K562 (cell line): ENCODE measurements around the gene PTPN13. TPM values are rescaled to one million over a fixed set of nuclear protein-coding genes. Genes with fewer than 3 reads are reported as not detected.

Source experiments
- ATAC-seq: fragments of 200-7000 bp; cut with Tn5 transposase; 3 replicates; pipeline ENCODE4 v1.9.1; 2020; ENCODE audit warnings: moderate library complexity
- BruUV-seq: library from RNA; stranded (reverse); fragments of 400-500 nt; replicated peaks from 2 replicates; lab custom pipeline; 2021; lab: Mats Ljungman, UMichigan
- CTCF ChIA-PET: fragments of 300-600 bp; formaldehyde crosslinking; extraction: SDS; loops from one replicate; lab custom pipeline; 2021; ENCODE audit warnings: low intra/inter-chr PET ratio; lab: Yijun Ruan, JAX
- POLR2A ChIA-PET: fragments of 300-600, 350-650 bp; sonication (Branson Sonifier 250); formaldehyde crosslinking; extraction: SDS; loops from one replicate; lab custom pipeline; 2021; ENCODE audit warnings: antibody characterized with exemption, inconsistent platforms; lab: Yijun Ruan, JAX
- DNase-seq, 4 experiments: peaks; one replicate each; pipeline versions ENCODE4 v3.0.0 to v3.0.0-alpha.2; 2011 to 2018; ENCODE audit warnings: low spot score in 3 of 4, mixed read lengths in 3 of 4; ENCODE audit errors: extremely low read depth in 1 of 4
- FAIRE-seq: peaks from 2 replicates; lab custom pipeline; 2011; peaks lifted over from hg19 to GRCh38; lab: Jason Lieb, UNC
- H2AFZ ChIP-seq: 2 replicates; pipeline ENCODE4 v1.6.0; 2011; ENCODE audit warnings: low read depth, low read length, control low read depth, inconsistent platforms
- H3K27ac ChIP-seq: fragments of 200-600 bp; 3 replicates; pipeline ENCODE4 v1.8.0; 2011; ENCODE audit warnings: low read depth, mild to moderate bottlenecking, control low read depth, inconsistent platforms, low read length, moderate library complexity, mixed read lengths; ENCODE audit errors: extremely low read depth
- H3K27me3 ChIP-seq, 2 experiments: fragments of 300-600 bp in 1 of 2; 2 replicates in 1 of 2; 3 replicates in 1 of 2; pipeline versions ENCODE4 v1.6.0 to v1.8.0; 2011; ENCODE audit warnings: inconsistent platforms in 2 of 2, low read length in 2 of 2, mild to moderate bottlenecking in 1 of 2, mixed read lengths in 1 of 2, moderate library complexity in 1 of 2; ENCODE audit not compliant: control insufficient read depth in 2 of 2, insufficient read depth in 2 of 2
- H3K36me3 ChIP-seq: fragments of 300-600 bp; 3 replicates; pipeline ENCODE4 v1.8.0; 2011; ENCODE audit warnings: mild to moderate bottlenecking, low read length, inconsistent platforms; ENCODE audit not compliant: control insufficient read depth, insufficient read depth
- H3K4me1 ChIP-seq, 2 experiments: fragments of 200-600 bp in 1 of 2; replicated peaks in 1 of 2; 2 replicates in 1 of 2; 3 replicates in 1 of 2; pipeline versions ENCODE4 v1.5.1 to v1.8.0; 2011; ENCODE audit warnings: inconsistent platforms in 2 of 2, low read length in 2 of 2, mild to moderate bottlenecking in 1 of 2, mixed read lengths in 1 of 2, moderate library complexity in 1 of 2; ENCODE audit not compliant: control insufficient read depth in 2 of 2, insufficient read depth in 2 of 2
- H3K4me2 ChIP-seq: 2 replicates; pipeline ENCODE4 v1.6.1; 2011; ENCODE audit warnings: low read length, control low read depth, inconsistent platforms, mixed read lengths; ENCODE audit not compliant: insufficient read depth
- H3K4me3 ChIP-seq: fragments of 200-600 bp; sonication (generic), shearing (Covaris generic); 2 replicates; pipeline ENCODE4 v1.5.1; 2016; ENCODE audit warnings: control low read depth, inconsistent platforms
- H3K79me2 ChIP-seq: fragments of 200-600 bp; 3 replicates; pipeline ENCODE4 v1.8.0; 2011; ENCODE audit warnings: low read length, inconsistent platforms; ENCODE audit not compliant: control insufficient read depth, insufficient read depth
- H3K9ac ChIP-seq, 2 experiments: 2 replicates each; pipeline versions ENCODE4 v1.6.0 to v1.6.1; 2011; ENCODE audit warnings: low read depth in 2 of 2, low read length in 2 of 2, control low read depth in 1 of 2, inconsistent platforms in 1 of 2, mild to moderate bottlenecking in 1 of 2, mixed read lengths in 1 of 2; ENCODE audit not compliant: insufficient read depth in 1 of 2
- H3K9me1 ChIP-seq: one replicate; pipeline ENCODE4 v1.6.0; 2011; ENCODE audit warnings: inconsistent platforms, mild to moderate bottlenecking, low read length, moderate library complexity; ENCODE audit not compliant: control insufficient read depth, insufficient read depth
- H3K9me3 ChIP-seq: replicated peaks from 2 replicates; pipeline ENCODE4 v1.5.1; 2011; ENCODE audit warnings: low read depth, low read length, inconsistent platforms; ENCODE audit not compliant: control insufficient read depth, insufficient read depth
- H4K20me1 ChIP-seq: replicated peaks from 2 replicates; pipeline ENCODE4 v1.6.1; 2011; ENCODE audit warnings: low read length, inconsistent platforms, mixed read lengths; ENCODE audit not compliant: control insufficient read depth, insufficient read depth
- C11orf30 ChIP-seq: fragments of 450-650 bp; IDR thresholded peaks from 2 replicates; pipeline ENCODE4 v1.6.1; 2016; ENCODE audit warnings: low read depth, mild to moderate bottlenecking
- HIVEP1 ChIP-seq: fragments of 250-450 bp; sonication (Bioruptor Pico); IDR thresholded peaks from 2 replicates; pipeline ENCODE4 v1.4.0; 2020; ENCODE audit warnings: mild to moderate bottlenecking
- NFATC3 ChIP-seq: fragments of 450-650 bp; IDR thresholded peaks from 2 replicates; pipeline ENCODE4 v1.6.1; 2017; ENCODE audit warnings: mild to moderate bottlenecking
- NFE2 ChIP-seq: IDR thresholded peaks from 2 replicates; pipeline ENCODE4 v1.6.1; 2014; ENCODE audit warnings: antibody characterized with exemption, low read depth
- SIX5 ChIP-seq, 2 experiments: IDR thresholded peaks; 2 replicates each; pipeline ENCODE4 v1.6.1; 2011; ENCODE audit warnings: low read length in 2 of 2, borderline replicate concordance in 1 of 2, low read depth in 1 of 2, mild to moderate bottlenecking in 1 of 2, moderate library complexity in 1 of 2; ENCODE audit not compliant: insufficient read depth in 1 of 2
- ZNF316 ChIP-seq: fragments of 450-650 bp; IDR thresholded peaks from 2 replicates; pipeline ENCODE4 v1.6.1; 2016
- ZNF507 ChIP-seq: conservative IDR thresholded peaks from 2 replicates; pipeline ENCODE4 v1.6.1; 2017; ENCODE audit warnings: missing genetic modification characterization, missing compliant biosample characterization
- WGBS: fragments of 100-300 bp; shearing (Covaris generic); methylation state at CpG from one replicate; pipeline ENCODE4 v1.1.6; 2016; ENCODE audit warnings: low coverage, mixed read lengths; ENCODE audit not compliant: insufficient coverage; ENCODE audit errors: missing lambda C conversion rate; 5-methylcytosine and 5-hydroxymethylcytosine counted together
- in situ Hi-C: fragments of 300-500 bp; cut with MboI; formaldehyde crosslinking; loops from 4 replicates; pipeline ENCODE4 v1.15.0; 2018; ENCODE audit warnings: inconsistent platforms, mixed read lengths
- intact Hi-C: fragments of 100-400 bp; cut with micrococcal nuclease; formaldehyde crosslinking; loops from 2 replicates; pipeline ENCODE4 v1.14.2; 2022
- polyA plus RNA-seq, 8 experiments: library from polyadenylated mRNA; depleted of rRNA in 4 of 8; stranded (reverse) in 5 of 8; unstranded in 3 of 8; fragments of >200 nt; fragmentation: Nextera tagmentation in 2 of 8; fragmentation: Illumina TruSeq in 1 of 8; extraction: Ambion mirVana in 2 of 8; extraction: Trizol in 1 of 8; gene quantifications; 2 replicates each; pipeline versions ENCODE4 v1.2.1 to v1.2.3, GENCODE V29; 2011 to 2014; ENCODE audit warnings: inconsistent platforms in 1 of 8, missing spikeins in 1 of 8
- total RNA-seq, 7 experiments: library from RNA; depleted of rRNA in 6 of 7; stranded (reverse); fragments of >200 nt in 6 of 7; fragmentation: Illumina TruSeq in 2 of 7; extraction: Trizol in 2 of 7; gene quantifications; 2 replicates each; pipeline versions ENCODE4 v1.2.1 to v1.2.3, GENCODE V29; 2011 to 2021; ENCODE audit warnings: low replicate concordance in 1 of 7
- TF ChIP-seq, protein P1 (sequence below), 2 experiments: IDR thresholded peaks; 2 replicates each; pipeline ENCODE4 v1.6.1; 2012; ENCODE audit warnings: improper control_type of control experiment in 2 of 2, low read depth in 2 of 2, low read length in 2 of 2, borderline replicate concordance in 1 of 2

The PTPN13 gene
- total and polyA plus RNA-seq, 9 of the 15 experiments (the other 6 are each of a cell fraction or from before 2014, with no cell fraction given), result 0.33 TPM; not detected in 8

DNA sequence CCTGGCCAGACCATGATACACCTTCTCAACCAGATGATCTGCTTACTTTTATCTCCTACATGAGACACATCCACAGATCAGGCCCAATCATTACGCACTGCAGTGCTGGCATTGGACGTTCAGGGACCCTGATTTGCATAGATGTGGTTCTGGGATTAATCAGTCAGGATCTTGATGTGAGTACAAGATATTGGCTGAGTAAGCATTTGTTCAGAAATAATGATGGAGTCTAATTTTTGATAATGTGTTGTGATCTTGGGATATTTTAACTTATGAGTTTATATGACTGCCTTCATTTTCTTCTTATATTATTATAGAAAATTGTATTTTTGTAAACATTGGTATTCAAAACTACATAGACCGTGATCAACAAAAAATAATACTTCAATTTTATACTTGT, 215.7 kb downstream of the PTPN13 start:
- BruUV-seq, result no TSS peak
- ATAC-seq (no peak), DNase-seq (no peak), FAIRE-seq (no peak)
- Histone ChIP-seq H3K9ac (no peak overlapping the region), H2AFZ (no peak overlapping the region), H3K27ac (no peak overlapping the region), H3K4me3 (no peak overlapping the region), H3K36me3 (no peaks in the 10 kb centered on the region), H3K4me1 (no peaks in the 10 kb centered on the region), H3K4me2 (no peak overlapping the region), H3K79me2 (no peaks in the 10 kb centered on the region), H3K27me3 (peaks cover 0 to 5% of the 10 kb centered on the region in 2 experiments; a peak in 2 of 5 replicates), H3K9me1 (no peaks in the 10 kb centered on the region), H3K9me3 (no peaks in the 10 kb centered on the region), H4K20me1 (no peaks in the 10 kb centered on the region)
- intact Hi-C loops (no loop called here), in situ Hi-C loops (no loop called here)
- ChIA-PET CTCF (no interaction called here), POLR2A (no interaction called here)
- TF ChIP-seq C11orf30 (peak; percentile 30), ZNF316 (peak; percentile 74), NFATC3 (no peak)
- WGBS, result 2% methylated on average over 3 of the region's 3 CpGs

DNA sequence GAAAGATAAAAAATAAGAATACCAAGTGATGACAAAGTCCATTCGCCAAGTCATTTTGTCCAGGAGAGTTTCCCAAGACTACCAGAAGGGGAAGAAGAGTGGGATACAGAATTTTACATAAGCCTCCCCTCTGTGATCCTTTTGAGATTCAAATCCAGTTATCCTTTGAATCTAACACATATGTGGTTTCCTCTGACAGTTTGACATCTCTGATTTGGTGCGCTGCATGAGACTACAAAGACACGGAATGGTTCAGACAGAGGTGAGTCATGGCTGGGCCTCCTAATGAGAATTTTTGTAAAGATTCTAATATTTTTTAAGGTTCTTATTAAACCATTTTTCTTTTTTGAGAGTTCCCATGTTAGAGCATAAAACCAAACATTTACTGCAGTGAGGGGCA, 216.7 kb downstream of the PTPN13 start:
- no peak overlapping the region for H3K27ac ChIP-seq
- peaks cover 0 to 5% of the 10 kb centered on the region in 2 experiments; a peak in 2 of 5 replicates for H3K27me3 ChIP-seq
- in situ Hi-C loops (no loop called here), intact Hi-C loops (no loop called here)
- H4K20me1 ChIP-seq, result no peaks in the 10 kb centered on the region
- H3K9ac ChIP-seq, result no peak overlapping the region
- FAIRE-seq (no peak), ATAC-seq (no peak), DNase-seq (no peak)
- no peaks in the 10 kb centered on the region for H3K4me1 ChIP-seq
- H3K4me2 ChIP-seq, result no peak overlapping the region
- H3K9me1 ChIP-seq, result no peaks in the 10 kb centered on the region
- no TSS peak for BruUV-seq
- H3K9me3 ChIP-seq, result no peaks in the 10 kb centered on the region
- no peaks in the 10 kb centered on the region for H3K36me3 ChIP-seq
- no peak overlapping the region for H3K4me3 ChIP-seq
- H3K79me2 ChIP-seq, result no peaks in the 10 kb centered on the region
- no peak overlapping the region for H2AFZ ChIP-seq
- POLR2A ChIA-PET, result interaction anchor here (1.0 kb wide), 1 partner anchor 8 kb away, joined by 3 read pairs; no protein-coding TSS in a partner anchor
- WGBS, result 0% methylated on average over 3 of the region's 3 CpGs
- CTCF ChIA-PET, result no interaction called here
- no peak for TF ChIP-seq SIX5 (IDR thresholded peaks at IDR 0.05; ENCODE audit: borderline replicate concordance in 1 of 2, insufficient read depth in 1 of 2, low read depth in 1 of 2, low read length in 2 of 2)
- TF ChIP-seq HIVEP1 (CRISPR knock-in tag), result no peak
- TF ChIP-seq, protein P1, sequence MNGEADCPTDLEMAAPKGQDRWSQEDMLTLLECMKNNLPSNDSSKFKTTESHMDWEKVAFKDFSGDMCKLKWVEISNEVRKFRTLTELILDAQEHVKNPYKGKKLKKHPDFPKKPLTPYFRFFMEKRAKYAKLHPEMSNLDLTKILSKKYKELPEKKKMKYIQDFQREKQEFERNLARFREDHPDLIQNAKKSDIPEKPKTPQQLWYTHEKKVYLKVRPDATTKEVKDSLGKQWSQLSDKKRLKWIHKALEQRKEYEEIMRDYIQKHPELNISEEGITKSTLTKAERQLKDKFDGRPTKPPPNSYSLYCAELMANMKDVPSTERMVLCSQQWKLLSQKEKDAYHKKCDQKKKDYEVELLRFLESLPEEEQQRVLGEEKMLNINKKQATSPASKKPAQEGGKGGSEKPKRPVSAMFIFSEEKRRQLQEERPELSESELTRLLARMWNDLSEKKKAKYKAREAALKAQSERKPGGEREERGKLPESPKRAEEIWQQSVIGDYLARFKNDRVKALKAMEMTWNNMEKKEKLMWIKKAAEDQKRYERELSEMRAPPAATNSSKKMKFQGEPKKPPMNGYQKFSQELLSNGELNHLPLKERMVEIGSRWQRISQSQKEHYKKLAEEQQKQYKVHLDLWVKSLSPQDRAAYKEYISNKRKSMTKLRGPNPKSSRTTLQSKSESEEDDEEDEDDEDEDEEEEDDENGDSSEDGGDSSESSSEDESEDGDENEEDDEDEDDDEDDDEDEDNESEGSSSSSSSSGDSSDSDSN (IDR thresholded peaks at IDR 0.05; ENCODE audit: borderline replicate concordance in 1 of 2, low read depth in 2 of 2, low read length in 2 of 2), result no peak
- TF ChIP-seq NFE2, result no peak
- TF ChIP-seq ZNF507 (tag), result no peak
